Measurements from ENCODE around the gene SYNPO2.

DNA sequence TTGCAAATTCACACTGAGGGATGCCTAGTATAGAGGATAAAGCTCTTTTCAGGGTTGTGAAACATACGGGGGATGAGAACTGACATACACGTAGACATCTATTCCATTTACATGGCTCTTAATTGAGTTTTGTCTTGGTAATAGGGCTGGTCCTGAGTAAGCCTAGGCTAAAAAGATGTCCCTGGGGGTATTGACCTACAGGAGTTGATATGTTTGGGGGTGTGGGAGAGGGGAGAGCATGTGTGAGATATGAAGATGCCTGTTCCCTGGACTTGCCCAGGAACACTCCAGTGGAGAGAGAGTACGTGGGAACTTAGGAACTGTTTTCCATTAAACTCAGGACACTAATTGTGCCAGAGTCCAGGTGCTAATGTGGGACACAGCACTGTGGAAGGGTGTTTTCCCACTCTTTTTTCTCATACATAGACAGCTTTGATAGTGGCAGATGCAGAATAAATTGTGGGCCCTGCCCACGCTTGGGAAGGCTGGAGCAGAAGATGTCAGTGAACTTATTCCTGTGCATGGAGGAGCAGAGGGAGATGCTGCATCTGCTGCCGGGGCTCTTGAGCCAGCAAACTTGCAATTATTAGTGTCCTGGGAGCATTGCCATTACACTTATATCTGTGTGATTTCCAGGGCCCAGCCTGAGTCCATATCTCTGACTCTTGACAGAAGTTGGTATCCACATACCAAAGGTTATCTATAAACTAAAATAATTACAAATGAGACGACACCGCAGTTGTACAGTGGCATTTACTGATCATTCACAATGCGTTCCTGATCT lies 20.7 kb downstream of the SYNPO2 start:
- TF ChIP-seq GATA2 (IDR thresholded peaks at IDR 0.05; ENCODE audit: low read depth, low read length) (peak; percentile 7; the same call in 1 of the 2 replicates), GATA3 (IDR thresholded peaks at IDR 0.05; ENCODE audit: low read depth, low read length) (no peak)

Data from SH-SY5Y (cell line).